Activated T-cell treated with anti-CD3 and anti-CD28 coated beads, Interleukin-2, amount 50 U/mL, for 24 hours (primary cell): ENCODE data around the gene BSPH1.

Experiments
- DNase-seq: peaks from one replicate; pipeline ENCODE4 v3.0.0-alpha.2; 2020
- H3K27ac Mint-ChIP-seq: 2 replicates; pipeline ENCODE4 v1.8.0; 2020; ENCODE audit warnings: mild to moderate bottlenecking, mixed read lengths
- H3K27me3 Mint-ChIP-seq: 2 replicates; pipeline ENCODE4 v1.8.0; 2020; ENCODE audit warnings: mixed read lengths
- H3K36me3 Mint-ChIP-seq: 2 replicates; pipeline ENCODE4 v1.8.0; 2020; ENCODE audit warnings: low read depth, mixed read lengths
- H3K4me1 Mint-ChIP-seq: 2 replicates; pipeline ENCODE4 v1.8.0; 2020; ENCODE audit warnings: low read depth, mixed read lengths
- H3K4me3 Mint-ChIP-seq: 2 replicates; pipeline ENCODE4 v1.8.0; 2020; ENCODE audit warnings: mild to moderate bottlenecking, moderate library complexity, mixed read lengths
- H3K9me3 Mint-ChIP-seq: 2 replicates; pipeline ENCODE4 v1.8.0; 2020; ENCODE audit warnings: mixed read lengths

Gene BSPH1, protein sequence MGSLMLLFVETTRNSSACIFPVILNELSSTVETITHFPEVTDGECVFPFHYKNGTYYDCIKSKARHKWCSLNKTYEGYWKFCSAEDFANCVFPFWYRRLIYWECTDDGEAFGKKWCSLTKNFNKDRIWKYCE

GRCh38 chr19:47992070-47992469, at the start of gene BSPH1:
TSS of gene BSPH1 (minus strand) at chr19:47992170. CDS start at chr19:47992081, 89 bp downstream.
- no peaks in the 10 kb centered on the region for H3K4me1 Mint-ChIP-seq
- no peak for DNase-seq
- no peaks in the 10 kb centered on the region for H3K36me3 Mint-ChIP-seq
- H3K4me3 Mint-ChIP-seq: no peak within 1 kb of the TSS
- peaks cover 40% of the 10 kb centered on the region for H3K27me3 Mint-ChIP-seq
- no peak within 1 kb of the TSS for H3K27ac Mint-ChIP-seq
- no peaks in the 10 kb centered on the region for H3K9me3 Mint-ChIP-seq

DNA sequence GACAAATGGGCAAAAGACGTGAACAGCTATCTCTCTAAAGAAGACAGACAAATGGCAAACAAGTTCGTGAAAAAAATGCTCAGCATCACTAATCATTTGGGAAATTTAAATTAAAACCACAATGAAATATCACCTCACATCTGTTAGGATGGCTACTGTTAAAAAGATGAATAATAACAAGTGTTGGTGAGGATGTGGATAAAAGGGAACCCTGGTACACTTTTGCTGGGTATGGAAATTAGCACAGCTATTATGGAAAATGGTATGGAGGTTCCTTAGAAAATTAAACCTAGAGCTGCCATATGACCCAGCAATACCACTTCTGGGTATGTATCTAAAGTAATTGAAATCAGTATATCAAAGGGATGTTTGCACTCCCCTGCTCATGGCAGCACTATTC, 44.8 kb upstream of the BSPH1 start:
- Mint-ChIP-seq H3K27ac (no peak overlapping the region), H3K4me1 (no peaks in the 10 kb centered on the region), H3K9me3 (peaks cover 12% of the 10 kb centered on the region), H3K36me3 (no peaks in the 10 kb centered on the region), H3K4me3 (no peak overlapping the region), H3K27me3 (peaks cover 46% of the 10 kb centered on the region)
- DNase-seq: no peak

DNA sequence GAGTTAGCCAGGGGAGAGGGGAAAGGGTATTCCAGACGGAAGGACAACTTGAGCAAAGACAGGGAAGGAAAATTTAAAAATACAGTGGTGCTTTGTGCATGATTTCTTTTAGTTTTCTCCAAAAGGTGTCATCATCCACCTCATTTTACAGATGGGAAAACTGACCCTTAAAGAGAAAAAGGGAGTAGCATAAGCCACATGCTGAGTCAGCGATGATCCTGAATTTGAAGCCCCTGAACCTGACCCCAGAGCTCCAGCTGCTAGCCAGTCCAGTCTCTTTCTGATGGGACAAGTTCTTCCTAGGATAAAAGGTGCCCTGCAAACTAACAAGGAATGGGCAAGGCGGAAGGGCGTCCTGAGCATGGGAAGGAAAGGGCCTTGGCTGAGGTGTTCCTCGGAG, 41.6 kb upstream of the BSPH1 start:
- Mint-ChIP-seq H3K27ac (no peak overlapping the region), H3K36me3 (no peaks in the 10 kb centered on the region), H3K4me3 (no peak overlapping the region), H3K27me3 (peaks cover 31% of the 10 kb centered on the region), H3K4me1 (no peaks in the 10 kb centered on the region), H3K9me3 (peaks cover 12% of the 10 kb centered on the region)
- DNase-seq: no peak

DNA sequence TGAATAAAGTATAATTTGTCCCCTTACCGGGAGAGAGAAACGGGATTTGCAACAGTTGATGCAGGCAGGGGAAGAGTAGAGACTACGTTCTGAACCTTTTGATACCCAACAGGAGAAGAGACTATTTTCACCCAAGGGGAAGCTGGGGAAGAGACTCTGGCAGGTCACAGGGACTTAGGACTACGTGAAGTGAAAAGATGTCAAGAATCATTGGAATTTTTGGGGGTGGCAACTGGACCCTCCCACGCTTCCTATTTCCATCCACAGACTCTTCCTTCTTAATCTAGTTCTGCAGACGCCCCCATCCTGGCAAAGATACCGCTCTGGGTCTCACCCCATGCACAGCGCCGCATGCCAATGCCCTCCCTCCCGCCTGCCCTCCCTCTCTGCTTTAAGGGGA, 38.1 kb upstream of the BSPH1 start:
- H3K36me3 Mint-ChIP-seq: no peaks in the 10 kb centered on the region
- no peaks in the 10 kb centered on the region for H3K9me3 Mint-ChIP-seq
- no peaks in the 10 kb centered on the region for H3K4me1 Mint-ChIP-seq
- H3K4me3 Mint-ChIP-seq: no peak overlapping the region
- no peak overlapping the region for H3K27ac Mint-ChIP-seq
- DNase-seq: no peak
- peaks cover 36% of the 10 kb centered on the region for H3K27me3 Mint-ChIP-seq

- Mint-ChIP-seq H3K36me3 (no peaks in the 10 kb centered on the region), H3K4me3 (no peak overlapping the region), H3K27ac (no peak overlapping the region), H3K9me3 (no peaks in the 10 kb centered on the region), H3K27me3 (peaks cover 41% of the 10 kb centered on the region), H3K4me1 (no peaks in the 10 kb centered on the region)
- DNase-seq: no peak
Measured at GRCh38 chr19:48029431-48029830, 37.5 kb upstream of the BSPH1 start.

DNA sequence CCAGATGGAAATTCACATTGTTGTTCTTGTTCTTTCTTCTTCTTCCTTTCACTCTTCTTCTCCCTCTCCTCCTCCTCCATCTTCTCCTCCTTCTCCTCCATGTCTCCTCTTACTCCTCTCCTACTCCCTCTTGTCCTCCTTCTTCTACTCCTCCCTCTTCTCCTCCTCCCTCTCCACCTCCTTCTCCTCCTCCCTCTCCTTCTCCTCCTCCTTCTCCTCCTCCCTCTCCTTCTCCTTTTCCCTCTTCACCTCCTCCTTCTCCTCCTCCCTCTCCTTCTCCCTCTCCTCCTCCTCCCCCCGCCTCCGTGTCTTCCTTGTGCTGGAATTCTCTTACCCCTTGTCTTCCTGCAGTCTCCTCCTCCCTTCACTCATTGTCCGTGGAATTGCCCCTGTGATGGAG, 33.5 kb upstream of the BSPH1 start:
- Mint-ChIP-seq H3K4me1 (no peaks in the 10 kb centered on the region), H3K27ac (no peak overlapping the region), H3K27me3 (peaks cover 46% of the 10 kb centered on the region), H3K4me3 (no peak overlapping the region), H3K9me3 (no peaks in the 10 kb centered on the region), H3K36me3 (no peaks in the 10 kb centered on the region)
- no peak for DNase-seq

- no peaks in the 10 kb centered on the region for H3K4me1 Mint-ChIP-seq
- DNase-seq: no peak
- H3K36me3 Mint-ChIP-seq: no peaks in the 10 kb centered on the region
- peaks cover 51% of the 10 kb centered on the region for H3K27me3 Mint-ChIP-seq
- no peak overlapping the region for H3K4me3 Mint-ChIP-seq
- H3K9me3 Mint-ChIP-seq: no peaks in the 10 kb centered on the region
- H3K27ac Mint-ChIP-seq: no peak overlapping the region
Measured at GRCh38 chr19:48023518-48023917, 31.5 kb upstream of the BSPH1 start.

DNA sequence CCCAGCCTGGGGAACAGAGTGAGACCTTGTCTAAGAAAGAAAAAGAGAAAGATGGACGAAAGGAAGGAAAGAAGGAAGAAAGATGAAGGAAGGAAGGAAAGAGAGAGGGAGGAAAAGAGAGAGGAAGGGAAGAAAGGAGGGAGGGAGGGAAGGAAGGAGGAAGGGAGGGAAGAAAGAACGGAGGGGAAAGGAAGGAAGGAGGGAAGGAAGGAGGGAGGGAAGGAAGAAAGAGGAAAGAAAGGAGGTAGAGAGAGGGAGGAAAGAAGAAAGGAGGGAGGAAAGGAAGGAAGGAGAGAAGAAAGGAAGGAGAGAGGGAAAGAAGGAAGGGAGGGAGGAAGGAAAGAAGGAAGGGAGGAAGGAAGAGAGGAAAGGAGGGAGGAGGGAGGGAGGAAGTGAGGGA, 31.0 kb upstream of the BSPH1 start:
- H3K27ac Mint-ChIP-seq: no peak overlapping the region
- DNase-seq: no peak
- H3K4me3 Mint-ChIP-seq: no peak overlapping the region
- no peaks in the 10 kb centered on the region for H3K4me1 Mint-ChIP-seq
- H3K27me3 Mint-ChIP-seq: peaks cover 52% of the 10 kb centered on the region
- no peaks in the 10 kb centered on the region for H3K36me3 Mint-ChIP-seq
- no peaks in the 10 kb centered on the region for H3K9me3 Mint-ChIP-seq

GRCh38 chr19:48020686-48021085, 28.7 kb upstream of the BSPH1 start:
- no peak overlapping the region for H3K4me3 Mint-ChIP-seq
- no peaks in the 10 kb centered on the region for H3K36me3 Mint-ChIP-seq
- peaks cover 55% of the 10 kb centered on the region for H3K27me3 Mint-ChIP-seq
- DNase-seq: no peak
- no peaks in the 10 kb centered on the region for H3K4me1 Mint-ChIP-seq
- H3K9me3 Mint-ChIP-seq: no peaks in the 10 kb centered on the region
- H3K27ac Mint-ChIP-seq: no peak overlapping the region

DNA sequence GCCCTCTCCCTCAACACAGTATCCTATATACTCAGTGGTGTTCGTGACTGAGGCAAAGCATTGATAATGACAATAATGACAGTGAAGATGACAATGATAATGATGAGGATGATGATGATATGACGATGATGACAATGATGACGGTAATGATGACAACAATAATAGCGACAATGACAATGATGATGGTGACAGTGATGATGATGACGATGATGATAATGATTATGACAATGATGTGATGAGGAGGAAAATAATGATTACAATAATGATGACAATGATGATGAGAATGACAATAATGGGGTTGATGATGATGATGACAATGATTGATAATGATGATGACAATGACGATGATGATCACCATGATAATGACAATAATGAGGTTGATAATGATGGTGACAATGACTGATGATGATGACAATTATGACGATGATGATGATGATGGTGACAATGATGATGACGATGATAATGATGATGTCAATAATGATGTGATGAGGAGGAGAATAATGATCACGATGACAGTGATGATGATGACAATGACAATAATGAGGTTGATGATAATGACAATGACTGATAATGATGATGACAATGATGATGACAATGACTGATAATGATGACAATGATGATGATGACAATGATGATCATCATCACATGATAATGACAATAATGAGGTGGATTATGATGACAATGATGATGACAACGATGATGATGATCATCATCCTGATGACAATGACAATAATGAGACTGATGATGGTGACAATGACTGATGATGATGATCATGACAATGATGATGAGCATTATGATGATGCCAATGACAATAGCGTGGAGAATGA, 19.2 kb upstream of the BSPH1 start:
- DNase-seq: no peak
- Mint-ChIP-seq H3K27ac (no peak overlapping the region), H3K27me3 (peaks cover 27% of the 10 kb centered on the region), H3K4me3 (no peak overlapping the region), H3K36me3 (no peaks in the 10 kb centered on the region), H3K4me1 (no peaks in the 10 kb centered on the region), H3K9me3 (peaks cover 2% of the 10 kb centered on the region)

DNA sequence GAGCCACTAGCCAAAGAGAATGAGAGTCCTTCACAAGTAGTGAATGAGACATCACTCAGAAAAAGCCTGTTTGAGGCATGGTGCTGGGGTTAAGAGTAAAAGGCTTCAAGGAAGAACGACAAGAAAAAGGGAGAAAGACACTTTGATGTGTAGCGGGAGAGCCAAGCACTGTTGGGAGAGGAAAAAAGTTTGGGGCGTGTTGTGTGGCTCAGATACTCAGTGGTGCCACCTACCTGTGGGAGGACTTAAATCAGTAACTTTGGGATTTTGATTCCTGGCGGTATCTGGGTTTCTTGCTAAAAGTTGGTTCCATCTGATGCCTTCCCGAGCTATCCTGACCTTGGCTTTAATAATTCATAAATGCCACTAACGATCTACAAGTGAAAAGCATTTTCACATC, 14.8 kb upstream of the BSPH1 start:
- Mint-ChIP-seq H3K27ac (no peak overlapping the region), H3K4me1 (no peaks in the 10 kb centered on the region), H3K36me3 (no peaks in the 10 kb centered on the region), H3K4me3 (no peak overlapping the region), H3K9me3 (peaks cover 2% of the 10 kb centered on the region), H3K27me3 (peaks cover 36% of the 10 kb centered on the region)
- no peak for DNase-seq

DNA sequence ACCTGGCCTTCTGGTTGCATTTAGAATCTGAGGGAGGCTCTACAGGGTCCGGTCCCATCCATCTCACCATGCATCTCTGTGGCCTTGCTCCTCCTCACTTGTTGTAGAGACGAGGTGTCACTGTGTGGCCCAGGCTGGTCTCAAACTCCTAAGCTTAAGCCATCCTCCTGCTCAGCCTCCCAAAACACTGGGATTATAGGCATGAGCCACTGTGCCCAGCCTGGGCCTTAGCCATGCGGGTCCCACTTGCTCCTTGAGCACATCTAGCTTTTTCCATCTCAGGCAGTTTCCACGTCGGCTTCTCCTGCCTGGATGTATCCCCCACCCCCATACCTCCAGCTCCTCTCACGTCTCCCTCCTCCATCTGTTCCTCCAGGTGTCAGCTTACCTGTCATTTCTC, 12.3 kb upstream of the BSPH1 start:
- H3K9me3 Mint-ChIP-seq: peaks cover 2% of the 10 kb centered on the region
- no peaks in the 10 kb centered on the region for H3K36me3 Mint-ChIP-seq
- H3K27me3 Mint-ChIP-seq: peaks cover 39% of the 10 kb centered on the region
- DNase-seq: no peak
- H3K27ac Mint-ChIP-seq: no peak overlapping the region
- no peaks in the 10 kb centered on the region for H3K4me1 Mint-ChIP-seq
- H3K4me3 Mint-ChIP-seq: no peak overlapping the region

DNA sequence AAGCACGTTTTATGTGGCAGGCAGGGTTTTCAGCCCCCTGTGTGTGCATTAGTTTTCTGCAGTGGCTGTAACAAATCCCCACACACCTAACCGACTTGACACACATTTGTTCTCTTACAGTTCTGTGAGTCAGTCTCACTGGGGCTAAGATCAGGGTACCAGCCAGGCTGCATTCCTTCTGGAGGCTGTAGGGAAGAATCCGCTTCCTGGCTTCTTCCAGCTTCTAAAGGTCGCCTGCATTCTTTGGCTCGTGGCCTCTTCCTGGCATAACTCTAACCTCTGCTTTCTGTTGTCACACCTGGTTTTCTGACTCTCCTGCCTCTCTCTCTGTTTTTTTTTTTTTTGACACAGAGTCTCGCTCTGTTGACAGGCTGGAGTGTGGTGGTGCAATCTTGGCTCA, 8.9 kb upstream of the BSPH1 start:
- H3K9me3 Mint-ChIP-seq: no peaks in the 10 kb centered on the region
- peaks cover 28% of the 10 kb centered on the region for H3K27me3 Mint-ChIP-seq
- no peaks in the 10 kb centered on the region for H3K4me1 Mint-ChIP-seq

GRCh38 chr19:47998800-47999199, 6.8 kb upstream of the BSPH1 start:
- Mint-ChIP-seq H3K4me1 (no peaks in the 10 kb centered on the region), H3K36me3 (no peaks in the 10 kb centered on the region), H3K27me3 (peaks cover 32% of the 10 kb centered on the region), H3K9me3 (no peaks in the 10 kb centered on the region), H3K4me3 (no peak overlapping the region), H3K27ac (no peak overlapping the region)
- DNase-seq: no peak

More for the DNA sequence above, 8.9 kb upstream of the BSPH1 start:
- Mint-ChIP-seq H3K27ac (no peak overlapping the region), H3K4me3 (no peak overlapping the region), H3K36me3 (no peaks in the 10 kb centered on the region)
- no peak for DNase-seq

GRCh38 chr19:47996230-47996727, 4.3 kb upstream of the BSPH1 start:
- Mint-ChIP-seq H3K36me3 (no peaks in the 10 kb centered on the region), H3K4me1 (no peaks in the 10 kb centered on the region), H3K27me3 (peaks cover 22% of the 10 kb centered on the region), H3K9me3 (no peaks in the 10 kb centered on the region), H3K27ac (no peak overlapping the region), H3K4me3 (no peak overlapping the region)
- no peak for DNase-seq
